ENCODE data around the gene MCTP1.
"Not testable (repeated sequence)": the region's sequence is repeated elsewhere in the genome, so short reads cannot be mapped to it uniquely, and the experiment has no call there.

MCTP1 gene

GRCh38 chr5:94849821-94850736 lies 434.8 kb downstream of the MCTP1 start:
- peak; percentile 73 for TF ChIP-seq CTCF (conservative IDR thresholded peaks at IDR 0.05; ENCODE audit: control insufficient read depth, insufficient read depth, low read depth, low read length)
- H3K4me3 ChIP-seq (ENCODE audit: control insufficient read depth, low read depth, low read length) = no peak overlapping the region
- peak; percentile 67 for DNase-seq (ENCODE audit: low read depth)

GRCh38 chr5:94849324-94849723 lies 435.6 kb downstream of the MCTP1 start:
- no peak for TF ChIP-seq CTCF (conservative IDR thresholded peaks at IDR 0.05; ENCODE audit: control insufficient read depth, insufficient read depth, low read depth, low read length)
- H3K4me3 ChIP-seq (ENCODE audit: control insufficient read depth, low read depth, low read length) = no peak overlapping the region

DNA sequence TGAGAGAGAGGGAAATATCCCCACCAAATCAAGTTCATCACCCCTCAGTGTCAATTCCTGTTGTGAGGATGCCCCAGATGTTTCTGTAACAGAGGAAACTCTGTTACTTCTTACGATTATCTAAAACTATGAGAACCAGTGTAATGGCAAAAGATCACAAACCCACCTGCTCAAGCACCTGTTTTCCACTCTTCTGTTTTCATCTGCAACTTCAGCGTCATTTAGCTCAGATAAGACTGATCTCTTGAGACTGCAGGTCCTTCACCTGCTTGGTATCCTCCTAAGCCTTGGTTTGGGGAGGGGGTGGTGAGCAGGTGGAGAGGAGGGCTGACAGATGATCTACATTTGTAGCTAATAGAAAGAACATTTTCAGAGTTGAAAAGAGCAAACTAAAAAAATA lies 437.2 kb downstream of the MCTP1 start:
- no peak for TF ChIP-seq CTCF (conservative IDR thresholded peaks at IDR 0.05; ENCODE audit: control insufficient read depth, insufficient read depth, low read depth, low read length)
- no peak overlapping the region for H3K4me3 ChIP-seq (ENCODE audit: control insufficient read depth, low read depth, low read length)
- DNase-seq (ENCODE audit: low read depth) = no peak

More at GRCh38 chr5:94849324-94849723, 435.6 kb downstream of the MCTP1 start:
- DNase-seq (ENCODE audit: low read depth) = no peak

GRCh38 chr5:94847019-94847418 lies 437.9 kb downstream of the MCTP1 start:
- no peak for DNase-seq (ENCODE audit: low read depth)
- no peak overlapping the region for H3K4me3 ChIP-seq (ENCODE audit: control insufficient read depth, low read depth, low read length)
- no peak for TF ChIP-seq CTCF (conservative IDR thresholded peaks at IDR 0.05; ENCODE audit: control insufficient read depth, insufficient read depth, low read depth, low read length)

DNA sequence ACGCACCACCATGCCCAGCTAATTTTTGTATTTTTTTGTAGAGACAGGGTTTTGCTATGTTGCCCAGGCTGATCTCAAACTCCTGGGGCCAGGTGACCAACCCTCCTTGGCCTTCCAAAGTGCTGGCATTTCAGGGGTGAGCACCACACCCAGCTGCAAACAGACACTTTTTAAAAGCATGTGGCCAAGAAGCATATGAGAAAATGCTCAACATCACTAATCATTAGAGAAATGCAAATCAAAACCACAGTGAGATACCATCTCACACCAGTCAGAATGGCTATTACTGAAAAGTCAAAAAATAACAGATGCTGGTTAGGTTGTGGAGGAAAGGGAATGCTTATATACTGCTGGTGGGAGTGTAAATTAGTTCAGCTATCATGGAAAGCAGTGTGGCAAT lies 439.2 kb downstream of the MCTP1 start:
- H3K4me3 ChIP-seq (ENCODE audit: control insufficient read depth, low read depth, low read length); DNase-seq (ENCODE audit: low read depth): not testable (repeated sequence)

DNA sequence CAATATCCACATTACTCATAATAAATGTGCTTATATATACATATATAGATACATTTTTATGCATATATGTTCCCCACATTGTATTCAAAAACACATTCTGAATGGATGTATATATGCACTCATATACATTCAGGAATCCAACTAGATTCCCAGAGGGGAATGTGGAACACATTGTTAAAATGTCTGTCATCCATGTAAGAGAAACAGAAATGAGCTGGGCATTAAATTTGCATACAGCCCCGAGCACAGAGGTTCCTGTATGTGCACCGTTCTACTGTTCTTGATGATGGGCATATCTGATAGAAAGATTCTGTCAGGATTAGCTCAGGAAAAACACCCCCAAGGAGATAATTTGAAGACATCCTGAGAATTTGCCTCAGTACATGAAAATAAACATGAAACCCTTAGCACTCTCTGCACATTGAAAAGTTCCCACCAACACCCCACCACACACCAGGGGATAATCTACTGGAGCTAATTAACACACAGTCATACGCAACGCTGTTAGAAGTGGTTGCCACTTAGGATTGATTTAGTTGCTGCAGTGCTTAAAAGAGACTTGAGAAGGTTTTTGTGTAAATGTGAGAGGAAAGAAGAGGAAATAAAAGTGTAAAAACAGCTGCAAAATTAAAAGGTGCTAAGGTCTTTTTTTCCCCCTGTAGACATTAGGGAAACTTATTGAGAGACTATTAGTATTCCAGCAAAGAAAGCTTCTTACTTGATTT lies 443.1 kb downstream of the MCTP1 start:
- no peak for DNase-seq (ENCODE audit: low read depth)
- no peak overlapping the region for H3K4me3 ChIP-seq (ENCODE audit: control insufficient read depth, low read depth, low read length)
- no peak for TF ChIP-seq CTCF (conservative IDR thresholded peaks at IDR 0.05; ENCODE audit: control insufficient read depth, insufficient read depth, low read depth, low read length)

DNA sequence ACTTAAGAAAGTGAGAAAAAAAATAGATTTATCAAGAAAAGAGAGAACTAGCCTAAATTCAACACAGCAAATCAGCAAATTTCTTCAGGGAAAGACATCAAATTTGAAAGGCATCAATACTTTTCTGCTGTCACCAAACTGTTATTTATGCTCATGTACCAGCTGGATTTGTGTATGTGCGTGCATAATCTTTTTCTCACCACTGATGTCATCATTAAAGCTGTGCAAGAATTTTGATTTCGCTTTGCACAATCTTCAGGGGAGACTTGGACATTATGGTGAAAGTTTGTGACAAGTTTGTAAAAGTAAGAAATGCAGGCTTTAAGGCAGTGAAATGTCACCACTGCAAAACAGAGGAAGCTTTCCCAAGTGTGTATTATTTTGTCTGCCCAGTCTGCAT lies 451.0 kb downstream of the MCTP1 start:
- no peak overlapping the region for H3K4me3 ChIP-seq (ENCODE audit: control insufficient read depth, low read depth, low read length)
- no peak for DNase-seq (ENCODE audit: low read depth)
- TF ChIP-seq CTCF (conservative IDR thresholded peaks at IDR 0.05; ENCODE audit: control insufficient read depth, insufficient read depth, low read depth, low read length) = no peak

Measured in fibroblast of mammary gland (primary cell).